Measurements from ENCODE around the gene DPP7.

The DPP7 gene

DNA sequence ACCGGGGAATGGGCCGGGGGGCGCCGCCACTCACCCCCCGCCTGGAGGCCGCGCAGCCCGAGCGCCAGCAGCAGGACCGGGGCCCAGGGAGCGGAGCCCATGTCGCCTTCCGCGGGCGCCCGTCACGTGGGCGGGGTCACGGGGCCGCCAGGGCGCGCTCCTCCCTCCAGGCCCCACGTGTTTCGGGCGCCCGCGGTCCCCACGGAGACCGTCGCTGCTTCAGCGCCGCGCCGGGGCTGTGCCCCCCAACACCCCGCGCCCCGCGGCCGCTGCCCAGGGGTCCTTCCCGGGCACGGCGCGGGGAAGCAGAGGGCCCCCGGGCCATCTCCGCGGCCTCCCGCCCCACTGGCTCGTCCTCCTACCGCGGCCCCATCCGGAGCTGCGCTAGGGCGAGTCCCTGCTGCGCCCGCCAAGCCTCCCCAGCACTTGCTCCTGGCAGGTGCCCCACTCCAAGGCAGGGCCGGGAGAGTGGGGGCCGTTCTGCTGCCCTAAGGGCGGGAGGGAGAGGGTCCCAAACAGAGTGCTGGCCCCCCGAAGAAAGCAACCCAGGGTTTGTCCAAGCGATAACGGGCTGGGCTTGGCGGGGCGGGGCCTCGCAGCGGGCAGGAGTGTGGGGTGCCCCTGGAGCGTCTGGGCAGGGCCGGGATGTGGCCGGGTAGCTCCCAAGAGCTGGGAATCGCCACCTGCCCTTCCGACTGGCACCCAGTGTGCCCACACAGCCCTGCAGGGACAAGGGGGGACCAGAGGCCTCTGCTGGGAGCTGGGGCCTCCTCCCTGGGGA, at the start of gene DPP7:
DPP7 (minus strand) TSS at position 121 of the 781 bp plus-strand sequence; CDS start at position 101, 20 bp downstream.
- peak; percentile 62 for DNase-seq

DNA sequence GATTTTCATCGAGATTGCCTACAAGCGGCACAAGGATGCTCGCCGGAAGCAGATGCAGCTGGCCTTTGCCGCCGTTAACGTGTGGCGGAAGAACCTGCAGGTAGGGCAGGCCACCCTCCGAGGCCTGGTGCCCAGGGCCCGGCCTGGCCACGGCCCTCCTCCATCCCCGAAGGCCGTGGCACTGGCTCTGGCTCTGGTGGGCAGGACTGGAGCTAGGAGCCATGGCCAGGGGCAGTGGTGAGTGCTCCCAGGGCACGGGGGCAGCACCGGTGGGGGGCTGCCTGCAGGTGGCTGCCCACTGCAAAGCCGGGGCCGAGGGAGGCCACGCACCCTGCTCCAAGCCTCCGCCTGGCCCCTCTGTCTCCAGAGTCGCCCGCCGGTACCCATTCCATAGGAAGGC, 49.3 kb upstream of the DPP7 start:
- DNase-seq, result no peak

- DNase-seq, result no peak
These were observed 48.8 kb upstream of the DPP7 start for GRCh38 chr9:137163365-137163715.

- DNase-seq, result no peak
These were observed 48.2 kb upstream of the DPP7 start for GRCh38 chr9:137162505-137163364.

DNA sequence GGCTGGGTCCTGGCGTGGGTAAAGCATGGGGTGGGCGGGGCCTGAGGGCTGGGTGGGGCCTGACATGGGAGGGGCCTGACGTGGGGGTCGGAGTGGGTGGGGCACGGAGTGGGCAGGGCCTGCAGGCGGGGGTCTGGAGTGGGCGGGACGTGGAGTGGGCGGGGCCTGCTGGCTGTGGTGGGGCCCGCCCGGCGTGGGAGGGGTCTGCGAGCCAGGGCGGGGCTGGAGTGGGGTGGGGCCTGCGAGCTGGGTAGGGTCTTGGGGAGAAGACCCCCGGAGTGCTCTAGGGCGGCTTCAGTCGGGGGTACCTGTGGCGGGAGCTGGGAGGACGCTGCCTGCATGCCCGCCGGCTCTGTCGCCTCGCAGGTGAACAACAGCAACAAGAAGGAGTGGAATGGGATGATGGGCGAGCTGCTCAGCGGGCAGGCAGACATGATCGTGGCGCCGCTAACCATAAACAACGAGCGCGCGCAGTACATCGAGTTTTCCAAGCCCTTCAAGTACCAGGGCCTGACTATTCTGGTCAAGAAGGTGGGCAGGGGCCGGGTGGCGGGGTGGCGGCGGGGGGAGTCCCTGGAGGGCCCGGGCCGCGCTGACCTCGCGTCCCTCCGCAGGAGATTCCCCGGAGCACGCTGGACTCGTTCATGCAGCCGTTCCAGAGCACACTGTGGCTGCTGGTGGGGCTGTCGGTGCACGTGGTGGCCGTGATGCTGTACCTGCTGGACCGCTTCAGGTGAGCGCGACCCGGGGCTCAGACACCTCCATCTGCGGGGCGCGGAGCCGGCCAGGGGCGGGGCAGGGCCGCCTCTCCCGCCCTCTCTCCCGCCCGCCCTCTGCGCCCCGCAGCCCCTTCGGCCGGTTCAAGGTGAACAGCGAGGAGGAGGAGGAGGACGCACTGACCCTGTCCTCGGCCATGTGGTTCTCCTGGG, 47.3 kb upstream of the DPP7 start:
- DNase-seq, result no peak

DNA sequence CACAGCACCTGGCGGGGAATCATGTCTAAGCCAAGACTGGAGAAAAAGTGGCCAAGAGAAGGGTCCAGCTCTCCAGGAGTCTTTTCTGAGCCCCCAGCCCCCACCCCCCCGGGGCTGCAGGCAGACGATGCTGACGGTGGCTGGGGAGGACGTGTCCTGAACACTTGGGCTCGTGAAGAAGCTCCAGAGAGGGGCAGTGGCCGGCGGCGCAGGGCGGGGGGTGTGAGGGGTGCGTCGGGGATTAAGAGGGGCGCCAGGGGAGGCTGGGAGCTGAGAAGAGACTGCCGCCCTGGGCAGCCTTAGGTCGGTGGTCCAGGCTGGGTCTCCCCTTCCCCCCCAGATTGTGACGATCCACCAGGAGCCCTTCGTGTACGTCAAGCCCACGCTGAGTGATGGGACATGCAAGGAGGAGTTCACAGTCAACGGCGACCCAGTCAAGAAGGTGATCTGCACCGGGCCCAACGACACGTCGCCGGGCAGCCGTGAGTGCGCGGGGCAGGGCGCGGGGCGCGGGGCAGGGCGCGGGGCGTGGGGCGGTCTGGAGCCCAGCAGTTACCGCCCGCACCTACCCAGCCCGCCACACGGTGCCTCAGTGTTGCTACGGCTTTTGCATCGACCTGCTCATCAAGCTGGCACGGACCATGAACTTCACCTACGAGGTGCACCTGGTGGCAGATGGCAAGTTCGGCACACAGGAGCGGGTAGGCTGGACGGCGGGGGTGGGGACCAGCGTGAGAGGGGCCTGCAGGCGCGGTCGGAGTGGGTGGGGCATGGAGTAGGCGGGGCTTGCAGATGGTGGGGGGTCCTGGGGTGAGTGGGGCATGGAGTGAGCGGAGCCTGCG, 46.4 kb upstream of the DPP7 start:
- no peak for DNase-seq

DNA sequence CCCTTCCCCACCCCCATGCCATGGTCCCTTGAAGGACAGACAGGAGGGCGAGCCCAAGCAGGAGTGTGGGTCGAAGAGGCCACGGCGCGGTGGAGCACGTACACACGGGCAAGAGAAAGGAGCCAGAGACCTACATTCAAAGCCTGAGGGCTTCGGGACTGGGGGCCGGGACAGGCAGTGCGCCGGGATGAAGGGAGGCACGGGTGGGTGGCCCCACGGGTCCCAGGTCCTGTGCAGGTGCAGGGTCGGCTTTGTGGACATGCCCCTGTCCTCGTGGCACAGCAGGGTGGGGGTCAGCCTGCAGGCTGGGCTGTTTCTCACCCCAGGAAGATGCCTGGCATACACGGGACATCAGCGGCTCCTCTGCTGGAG, 45.5 kb upstream of the DPP7 start:
- no peak for DNase-seq

GRCh38 chr9:137159105-137160053, 44.8 kb upstream of the DPP7 start:
- DNase-seq, result no peak

DNA sequence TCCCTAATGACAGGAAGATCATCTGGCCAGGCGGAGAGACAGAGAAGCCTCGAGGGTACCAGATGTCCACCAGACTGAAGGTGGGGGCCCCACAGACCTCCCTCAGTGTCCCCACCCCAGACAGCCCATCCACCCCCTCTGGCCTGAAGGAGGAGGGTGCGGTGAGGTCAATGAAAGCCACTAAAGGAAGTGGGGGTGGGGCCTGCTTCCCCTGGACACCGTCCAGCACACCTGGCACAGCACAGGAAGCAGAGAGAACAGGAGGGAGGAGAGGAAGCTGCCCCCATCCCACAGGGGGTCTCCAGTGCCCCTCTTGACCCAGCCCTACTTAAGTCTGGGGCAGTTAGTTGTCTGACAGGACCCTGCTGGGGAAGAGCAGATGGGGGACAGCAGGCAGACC, 44.1 kb upstream of the DPP7 start:
- DNase-seq, result no peak

DNA sequence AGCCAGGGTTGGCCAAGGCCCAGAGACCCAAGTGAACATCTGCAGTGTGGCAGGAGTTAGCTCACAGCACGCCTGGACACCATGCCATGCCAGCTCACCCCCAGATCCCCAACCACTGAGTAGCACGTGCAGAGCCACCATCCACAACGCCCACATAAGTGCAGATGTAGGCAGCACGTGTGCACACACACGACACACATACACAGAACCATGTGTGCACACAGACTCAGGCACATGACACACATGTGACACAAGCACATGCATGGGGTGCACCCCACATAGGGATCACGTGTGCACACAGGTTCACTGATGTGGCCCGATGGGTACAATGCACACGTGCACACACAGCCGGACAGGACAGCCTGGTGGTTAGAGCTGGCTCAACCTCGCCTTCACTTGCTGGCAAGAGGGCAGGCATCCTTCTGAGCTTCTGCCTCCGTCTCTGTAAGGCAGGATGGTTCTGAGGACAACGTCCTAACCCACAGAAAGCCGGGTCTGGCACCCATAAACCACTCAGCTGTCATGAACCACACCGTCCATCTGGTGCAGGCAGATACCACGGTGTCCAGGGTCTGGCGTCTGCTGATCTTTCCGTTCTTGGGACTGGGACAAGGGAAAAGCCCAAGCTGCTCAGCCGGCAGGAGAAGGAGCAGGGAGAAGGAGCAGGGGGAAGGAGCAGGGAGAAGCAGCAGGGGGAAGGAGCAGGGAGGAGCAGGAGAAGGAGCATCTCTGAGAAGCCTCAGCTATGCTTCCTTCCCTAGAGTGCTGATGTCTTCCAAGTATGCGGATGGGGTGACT, 43.3 kb upstream of the DPP7 start:
- DNase-seq, result no peak

- peak; percentile 56 for DNase-seq
These were observed 42.2 kb upstream of the DPP7 start for GRCh38 chr9:137156567-137157375.

DNA sequence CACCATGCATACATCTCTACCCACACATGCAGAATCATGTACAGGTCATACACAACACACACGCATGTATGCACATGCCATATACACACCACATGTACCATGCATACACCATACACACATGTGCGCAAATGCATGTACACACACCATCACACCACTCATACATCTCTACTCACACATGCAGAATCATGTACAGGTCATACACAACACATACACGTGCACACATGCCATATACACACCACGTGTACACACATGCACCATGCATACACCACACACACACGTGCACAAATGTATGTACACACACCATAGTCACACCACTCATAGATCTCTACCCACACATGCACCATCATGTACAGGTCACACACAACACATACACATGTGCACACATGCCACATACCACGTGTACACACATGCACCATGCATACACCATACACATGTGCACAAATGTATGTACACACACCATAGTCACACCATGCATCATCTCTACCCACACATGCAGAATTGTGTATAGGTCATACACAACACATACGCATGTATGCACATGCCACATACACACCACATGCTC, 38.4 kb upstream of the DPP7 start:
- DNase-seq, result no peak

DNA sequence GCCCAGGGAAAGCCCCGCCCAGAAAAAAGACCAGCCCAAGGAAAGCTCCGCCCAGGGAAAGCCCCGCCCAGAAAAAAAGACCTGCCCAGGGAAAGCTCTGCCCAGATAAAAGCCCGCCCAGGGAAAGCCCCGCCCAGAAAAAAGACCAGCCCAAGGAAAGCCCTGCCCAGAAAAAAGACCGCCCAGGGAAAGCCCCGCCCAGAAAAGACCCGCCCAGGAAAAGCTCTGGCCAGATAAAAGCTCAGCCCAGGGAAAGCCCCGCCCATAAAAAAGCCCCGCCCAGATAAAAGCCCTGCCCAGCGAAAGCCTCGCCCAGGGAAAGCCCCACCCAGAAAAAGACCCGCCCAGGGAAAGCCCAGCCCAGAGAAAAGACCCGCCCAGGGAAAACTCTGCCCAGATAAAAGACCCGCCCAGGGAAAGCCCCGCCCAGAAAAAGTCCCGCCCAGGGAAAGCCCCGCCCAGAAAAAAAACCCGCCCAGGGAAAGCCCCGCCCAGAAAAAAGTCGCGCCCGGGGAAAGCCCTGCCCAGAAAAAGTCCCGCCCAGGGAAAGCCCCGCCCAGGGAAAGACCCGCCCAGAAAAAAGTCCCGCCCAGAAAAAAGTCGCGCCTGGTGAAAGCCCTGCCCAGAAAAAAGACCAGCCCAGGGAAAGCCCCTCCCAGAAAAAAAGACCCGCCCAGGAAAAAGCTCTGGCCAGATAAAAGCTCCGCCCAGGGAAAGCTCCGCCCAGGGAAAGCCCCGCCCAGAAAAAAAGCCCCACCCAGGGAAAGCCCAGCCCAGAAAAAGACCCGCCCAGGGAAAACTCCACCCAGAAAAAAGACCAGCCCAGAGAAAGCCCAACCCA, 36.3 kb upstream of the DPP7 start:
- no peak for DNase-seq

- DNase-seq, result no peak
These were observed 35.5 kb upstream of the DPP7 start for GRCh38 chr9:137149942-137150616.

- DNase-seq, result no peak
These were observed 34.8 kb upstream of the DPP7 start for GRCh38 chr9:137149363-137149762.

- no peak for DNase-seq
These were observed 34.1 kb upstream of the DPP7 start for GRCh38 chr9:137148661-137149060.

- DNase-seq, result no peak
These were observed 33.7 kb upstream of the DPP7 start for GRCh38 chr9:137148242-137148641.
